Right atrium auricular region (tissue), 2 donors: Measurements from ENCODE around the gene USH1G. TPM values are rescaled to one million over a fixed set of nuclear protein-coding genes. Genes with fewer than 3 reads are reported as not detected.
"Not testable (repeated sequence)": the region's sequence is repeated elsewhere in the genome, so short reads cannot be mapped to it uniquely, and the experiment has no call there.

Experiments
- DNase-seq: peaks from one replicate; pipeline ENCODE4 v3.0.0-alpha.2; 2019; ENCODE audit warnings: low spot score
- H3K27ac ChIP-seq, 2 donors: fragments of 200-600 bp; sonication (generic); 1 replicate in 1 of 2; 2 replicates in 1 of 2; pipeline ENCODE4 v1.5.1; 2016 to 2019
- H3K27me3 ChIP-seq, 2 donors: fragments of 200-600 bp; sonication (generic); one replicate each; pipeline versions ENCODE4 v1.5.1 to v1.6.0; 2017 to 2019
- H3K36me3 ChIP-seq: fragments of 200-600 bp; sonication (generic); one replicate; pipeline ENCODE4 v1.5.1; 2016
- H3K4me1 ChIP-seq, 2 donors: fragments of 200-600 bp; sonication (generic); one replicate each; pipeline versions ENCODE4 v1.5.1 to v1.6.0; 2017 to 2019
- H3K4me3 ChIP-seq, 2 donors: fragments of 200-600 bp; sonication (generic); 1 replicate in 1 of 2; 2 replicates in 1 of 2; pipeline ENCODE4 v1.5.1; 2017 to 2019; ENCODE audit warnings: mild to moderate bottlenecking in 1 of 2, moderate library complexity in 1 of 2
- H3K9me3 ChIP-seq, 2 donors: fragments of 200-600 bp; sonication (generic); one replicate each; pipeline ENCODE4 v1.5.1; 2019
- total RNA-seq, 2 donors: library from RNA; depleted of rRNA; stranded (reverse); fragments of >200 nt; gene quantifications; one replicate each; pipeline ENCODE4 v1.1.0, GENCODE V29; 2016
- TF ChIP-seq, protein P1 (sequence below), 2 donors: fragments of 200-600 bp; sonication (generic); IDR thresholded peaks; one replicate each; pipeline ENCODE4 v1.5.1; 2019; ENCODE audit warnings: antibody characterized with exemption in 2 of 2

Gene USH1G
- total RNA-seq, 2 donors from 2014 or later, result 0.20 to 0.22 TPM

DNA sequence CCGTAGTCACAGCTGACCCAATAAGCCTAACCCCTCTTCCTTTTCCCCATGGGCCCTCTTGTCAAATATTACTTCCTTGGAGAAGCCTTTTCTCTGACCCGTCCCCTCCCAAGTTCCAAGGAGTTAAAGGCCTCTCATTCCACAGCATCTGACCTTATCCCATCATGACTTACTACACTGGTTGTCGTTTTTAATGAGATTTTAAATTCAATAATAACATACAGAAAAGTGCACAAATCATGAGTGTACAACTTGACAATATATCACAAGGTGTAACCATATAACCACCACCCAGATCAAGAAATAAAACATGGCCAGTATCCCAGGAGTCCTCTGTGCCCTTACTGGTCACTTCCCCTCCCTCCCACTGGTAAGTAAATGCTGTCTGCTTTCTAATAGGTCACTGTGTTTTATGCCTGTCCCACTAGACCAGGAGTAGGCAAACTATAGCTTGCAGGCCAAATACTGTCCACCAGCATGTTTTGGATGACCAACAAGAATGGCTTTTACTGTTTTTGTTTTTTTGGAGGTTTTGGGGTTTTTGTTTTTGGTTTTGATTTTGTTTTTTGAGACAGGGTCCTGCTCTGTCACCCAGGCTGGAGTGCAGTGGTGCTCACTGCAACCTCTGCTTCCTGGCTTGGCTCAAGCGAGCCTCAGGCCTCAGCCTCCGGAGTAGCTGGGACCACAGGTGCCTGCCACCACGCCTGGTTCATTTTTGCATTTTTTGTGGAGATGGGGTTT is 49.0 kb downstream of the USH1G start:
- Histone ChIP-seq H3K4me3 (peak overlapping the region; percentile 57 to 72), H3K27me3 (no peaks in the 10 kb centered on the region), H3K36me3 (no peaks in the 10 kb centered on the region), H3K9me3 (no peaks in the 10 kb centered on the region), H3K27ac (peak overlapping the region; percentile 87 to 88), H3K4me1 (peaks cover 0 to 41% of the 10 kb centered on the region in 2 donors)
- DNase-seq, result no peak
- TF ChIP-seq, protein P1, sequence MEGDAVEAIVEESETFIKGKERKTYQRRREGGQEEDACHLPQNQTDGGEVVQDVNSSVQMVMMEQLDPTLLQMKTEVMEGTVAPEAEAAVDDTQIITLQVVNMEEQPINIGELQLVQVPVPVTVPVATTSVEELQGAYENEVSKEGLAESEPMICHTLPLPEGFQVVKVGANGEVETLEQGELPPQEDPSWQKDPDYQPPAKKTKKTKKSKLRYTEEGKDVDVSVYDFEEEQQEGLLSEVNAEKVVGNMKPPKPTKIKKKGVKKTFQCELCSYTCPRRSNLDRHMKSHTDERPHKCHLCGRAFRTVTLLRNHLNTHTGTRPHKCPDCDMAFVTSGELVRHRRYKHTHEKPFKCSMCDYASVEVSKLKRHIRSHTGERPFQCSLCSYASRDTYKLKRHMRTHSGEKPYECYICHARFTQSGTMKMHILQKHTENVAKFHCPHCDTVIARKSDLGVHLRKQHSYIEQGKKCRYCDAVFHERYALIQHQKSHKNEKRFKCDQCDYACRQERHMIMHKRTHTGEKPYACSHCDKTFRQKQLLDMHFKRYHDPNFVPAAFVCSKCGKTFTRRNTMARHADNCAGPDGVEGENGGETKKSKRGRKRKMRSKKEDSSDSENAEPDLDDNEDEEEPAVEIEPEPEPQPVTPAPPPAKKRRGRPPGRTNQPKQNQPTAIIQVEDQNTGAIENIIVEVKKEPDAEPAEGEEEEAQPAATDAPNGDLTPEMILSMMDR (IDR thresholded peaks at IDR 0.05), result no peak

DNA sequence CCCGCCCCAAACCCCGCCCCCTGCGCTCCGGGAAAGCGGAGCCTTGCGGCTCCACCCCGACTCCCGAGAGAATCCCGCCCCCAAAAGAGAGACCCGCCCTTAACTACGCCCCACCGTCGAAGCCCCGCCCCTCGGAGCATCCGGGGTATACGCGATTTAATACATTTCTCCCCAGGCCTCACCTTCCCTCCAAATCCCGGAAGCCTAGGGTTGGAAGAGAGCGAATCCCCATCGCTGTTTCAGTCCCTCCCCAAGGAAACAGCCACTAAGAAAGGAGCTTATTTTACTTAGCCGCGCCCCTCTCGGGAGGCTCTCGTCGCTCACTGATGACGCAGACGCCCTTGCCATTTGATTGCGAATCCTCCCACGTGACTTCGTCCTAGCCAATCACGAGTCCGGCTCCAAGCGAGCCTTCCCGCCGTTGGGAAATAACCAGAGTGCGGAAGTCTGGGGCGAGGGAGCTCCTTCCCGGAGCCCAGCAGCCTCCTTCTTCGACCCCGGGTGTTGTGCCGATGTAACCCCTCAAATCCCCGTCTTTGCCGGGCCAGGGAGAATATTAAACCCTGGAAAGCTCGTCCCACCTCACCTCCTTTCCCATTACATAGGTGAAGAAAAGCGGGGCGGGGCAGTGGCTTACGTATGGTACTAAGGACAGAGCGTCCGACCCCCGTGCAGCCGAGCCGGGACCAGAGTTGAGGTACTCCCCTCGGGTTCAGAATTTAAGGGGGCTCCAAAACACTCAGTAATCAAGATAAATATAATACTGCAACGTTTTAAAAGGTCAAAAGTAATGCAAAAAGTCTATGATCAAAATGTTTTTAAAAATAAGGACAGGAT is 49.8 kb downstream of the USH1G start:
- Histone ChIP-seq H3K4me3 (peak overlapping the region; percentile 57 to 72), H3K27me3 (no peaks in the 10 kb centered on the region), H3K4me1 (peaks cover 0 to 40% of the 10 kb centered on the region in 2 donors), H3K36me3 (no peaks in the 10 kb centered on the region), H3K27ac (peak overlapping the region; percentile 87 to 88), H3K9me3 (no peaks in the 10 kb centered on the region)
- TF ChIP-seq, protein P1 (IDR thresholded peaks at IDR 0.05), result no peak
- peak; percentile 100 for DNase-seq

DNA sequence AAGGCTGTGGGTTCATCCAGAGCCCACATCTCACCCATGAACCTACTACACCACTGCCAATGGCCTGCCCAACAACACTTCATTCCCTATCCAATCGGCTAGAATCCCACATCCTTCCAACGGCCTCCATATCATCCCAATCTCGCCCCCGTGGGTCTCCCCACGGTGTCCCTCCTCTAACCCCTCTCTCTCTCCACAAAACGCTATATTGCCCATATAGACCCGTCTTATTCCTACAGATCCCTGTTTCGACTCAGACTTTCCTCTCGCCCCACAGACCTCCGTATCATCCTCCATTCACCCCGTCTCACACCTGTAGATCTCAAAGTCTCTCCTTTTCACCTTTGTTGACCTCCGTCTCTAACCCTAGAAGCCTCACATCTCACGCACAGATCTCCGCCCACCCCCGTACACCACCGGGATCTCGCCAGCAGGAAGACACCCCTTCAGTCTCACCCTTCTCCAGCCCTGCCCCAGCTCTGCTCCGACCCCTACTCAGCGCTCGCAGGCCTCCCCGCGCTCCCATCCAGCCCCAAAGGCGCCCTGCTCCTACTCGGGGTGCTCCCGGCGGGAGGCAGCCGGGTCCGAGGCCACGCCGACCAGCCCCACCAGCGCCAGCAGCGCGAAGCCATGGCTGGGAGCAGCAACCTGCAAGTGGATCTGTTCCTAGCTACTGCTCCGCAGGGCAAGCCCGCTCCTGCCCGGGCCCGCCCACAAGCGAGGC is 50.6 kb downstream of the USH1G start, which contains the start of gene FDXR:
Gene FDXR (minus strand): TSS at position 682 of the 724 bp plus-strand sequence. CDS start 50 bp downstream, at position 632.
- no peak for DNase-seq
- H3K4me3 ChIP-seq, result peak within 1 kb of the TSS; percentile 57 to 72
- no peaks in the 10 kb centered on the region for H3K9me3 ChIP-seq

DNA sequence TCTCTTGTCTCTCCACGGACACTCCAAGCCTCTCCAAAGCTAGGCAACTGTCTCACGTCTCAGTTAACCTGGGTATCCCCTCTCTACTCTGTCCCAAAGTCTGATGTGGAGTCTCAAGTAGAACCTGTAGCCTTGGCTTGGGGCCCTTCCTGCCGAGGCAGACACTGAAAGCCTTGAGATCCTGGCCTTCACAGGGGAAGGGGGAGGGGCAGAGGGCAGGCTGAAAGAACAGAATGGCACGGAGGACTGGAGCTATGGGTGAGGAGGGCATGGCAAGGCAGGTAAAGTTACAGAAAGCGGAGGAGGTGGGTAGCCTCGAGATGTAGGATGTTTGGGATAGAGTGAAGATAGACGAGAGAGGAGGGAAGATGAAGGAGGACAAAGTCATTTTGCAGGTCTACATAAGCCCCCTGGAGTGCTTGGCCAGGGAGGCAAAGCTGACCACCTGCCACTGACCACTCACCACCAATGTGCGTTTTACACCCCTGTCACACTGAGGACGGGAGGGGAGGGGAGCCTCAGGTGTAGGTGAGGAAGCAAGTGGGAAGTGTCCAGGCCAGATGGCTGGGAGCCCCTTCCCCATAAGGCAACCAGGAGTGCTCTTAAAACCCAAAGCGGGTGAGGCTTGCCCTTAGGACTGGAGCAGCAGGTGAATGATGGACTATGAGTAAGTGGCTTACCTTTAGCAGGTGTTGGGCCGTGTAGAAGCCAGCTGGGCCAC is 51.5 kb downstream of the USH1G start:
- Histone ChIP-seq H3K27me3 (no peaks in the 10 kb centered on the region), H3K36me3 (no peaks in the 10 kb centered on the region), H3K4me3 (no peak overlapping the region), H3K27ac (no peak overlapping the region), H3K9me3 (no peaks in the 10 kb centered on the region), H3K4me1 (peaks cover 0 to 31% of the 10 kb centered on the region in 2 donors)
- DNase-seq, result no peak
- TF ChIP-seq, protein P1 (IDR thresholded peaks at IDR 0.05), result no peak

More for the DNA sequence above, 50.6 kb downstream of the USH1G start, which contains the start of gene FDXR:
- TF ChIP-seq, protein P1 (IDR thresholded peaks at IDR 0.05), result no peak
- H3K4me1 ChIP-seq, result peaks cover 0 to 38% of the 10 kb centered on the region in 2 donors
- no peaks in the 10 kb centered on the region for H3K27me3 ChIP-seq
- H3K27ac ChIP-seq, result peak within 1 kb of the TSS; percentile 87 to 88
- no peaks in the 10 kb centered on the region for H3K36me3 ChIP-seq

DNA sequence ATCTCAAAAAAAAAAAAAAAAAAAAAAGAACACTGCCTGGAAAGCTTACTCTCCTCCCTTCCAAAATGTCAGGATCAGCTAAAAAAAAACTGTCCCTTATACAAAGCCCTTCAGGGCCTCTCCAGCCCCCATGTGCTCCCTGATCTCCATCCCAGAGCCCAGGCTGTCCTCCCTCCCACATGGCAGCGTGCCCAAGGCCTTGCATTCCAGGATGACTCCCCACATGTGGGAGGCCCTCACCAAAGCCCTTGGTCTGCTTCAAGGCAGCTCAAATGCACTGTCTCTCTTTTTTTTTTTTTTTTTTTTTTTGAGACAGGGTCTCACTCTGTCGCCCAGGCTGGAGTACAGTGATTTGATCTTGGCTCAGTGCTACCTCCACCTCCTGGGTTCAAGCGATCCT is 52.5 kb downstream of the USH1G start:
- Histone ChIP-seq H3K27me3 (no peaks in the 10 kb centered on the region), H3K27ac (no peak overlapping the region), H3K4me3 (no peak overlapping the region), H3K9me3 (no peaks in the 10 kb centered on the region), H3K36me3 (no peaks in the 10 kb centered on the region), H3K4me1 (peaks cover 0 to 31% of the 10 kb centered on the region in 2 donors)
- TF ChIP-seq, protein P1 (IDR thresholded peaks at IDR 0.05), result no peak
- no peak for DNase-seq

DNA sequence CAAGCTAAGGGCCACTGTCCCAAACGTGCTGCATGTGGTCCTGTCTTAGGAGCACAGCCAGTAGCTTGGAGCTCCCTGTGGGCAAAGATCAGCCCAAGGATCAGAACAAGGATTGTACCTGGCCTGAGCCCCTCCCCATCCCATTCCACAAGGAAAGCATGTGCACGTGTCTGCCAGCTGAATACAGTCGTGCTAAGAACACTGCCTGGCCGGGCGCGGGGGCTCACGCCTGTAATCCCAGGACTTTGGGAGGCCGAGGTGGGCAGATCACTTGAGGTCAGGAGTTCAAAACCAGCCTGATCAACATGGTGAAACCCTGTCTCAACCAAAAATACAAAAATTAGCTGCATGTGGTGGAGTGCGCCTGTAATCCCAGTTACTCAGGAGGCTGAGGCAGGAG is 53.0 kb downstream of the USH1G start:
- H3K4me3 ChIP-seq, H3K27me3 ChIP-seq, H3K36me3 ChIP-seq, H3K9me3 ChIP-seq, DNase-seq, H3K27ac ChIP-seq: not testable (repeated sequence)
- H3K4me1 ChIP-seq, result peaks cover 0 to 32% of the 10 kb centered on the region in 2 donors
